HG03442 (cell line): ENCODE data around the gene TMIE.

Experiments used
- ATAC-seq: cut with Tn5 transposase; IDR thresholded peaks from one replicate; pipeline ENCODE4 v1.9.1; 2021; ENCODE audit warnings: mild to moderate bottlenecking, moderate library complexity; ENCODE audit not compliant: unreplicated experiment

Gene TMIE

GRCh38 chr3:46756642-46757041 is 55.5 kb downstream of the TMIE start:
- no peak for ATAC-seq

- ATAC-seq: no peak
These were observed 58.3 kb downstream of the TMIE start for GRCh38 chr3:46759239-46760167.
